Measurements from ENCODE around the gene CAPG. TPM values are rescaled to one million over a fixed set of nuclear protein-coding genes. Genes with fewer than 3 reads are reported as not detected.

The CAPG gene
- total and polyA plus RNA-seq, 7 donors = 20.9 to 230 (median 33.0) TPM

GRCh38 chr2:85399183-85399455 is 11.0 kb downstream of the CAPG start:
- intact Hi-C loops (cut with DNase I) = no loop called here

GRCh38 chr2:85398426-85399182 is 11.6 kb downstream of the CAPG start:
- 92 to 94% methylated on average over 8 of the region's 8 CpGs for WGBS, 2 donors
- intact Hi-C loops (cut with DNase I) = no loop called here
- H3K27me3 ChIP-seq = no peaks in the 10 kb centered on the region
- TF ChIP-seq POLR2AphosphoS5 (IDR thresholded peaks at IDR 0.05) (no peak), CTCF (IDR thresholded peaks at IDR 0.05) (no peak), EP300 (IDR thresholded peaks at IDR 0.05) (no peak), POLR2A (IDR thresholded peaks at IDR 0.05) (no peak)
- no peak overlapping the region for H3K4me3 ChIP-seq
- H3K36me3 ChIP-seq = peaks cover 0 to 13% (median 0%) of the 10 kb centered on the region in 4 donors
- DNase-seq = peak; percentile 39
- H3K9me3 ChIP-seq = no peaks in the 10 kb centered on the region
- H3K4me1 ChIP-seq = peaks cover 0 to 27% (median 17%) of the 10 kb centered on the region in 4 donors
- H3K27ac ChIP-seq = peak overlapping the region in 1 of 4 donors; percentile 35

More at GRCh38 chr2:85399183-85399455, 11.0 kb downstream of the CAPG start:
- H3K4me3 ChIP-seq = no peak overlapping the region
- WGBS, 2 donors = 94 to 95% methylated on average over 8 of the region's 8 CpGs
- no peaks in the 10 kb centered on the region for H3K9me3 ChIP-seq
- peak; percentile 57 for DNase-seq
- TF ChIP-seq POLR2AphosphoS5 (IDR thresholded peaks at IDR 0.05) = no peak
- TF ChIP-seq POLR2A (IDR thresholded peaks at IDR 0.05) = no peak
- no peak for TF ChIP-seq EP300 (IDR thresholded peaks at IDR 0.05)
- TF ChIP-seq CTCF (IDR thresholded peaks at IDR 0.05) = no peak
- H3K27ac ChIP-seq = no peak overlapping the region
- H3K4me1 ChIP-seq = peaks cover 0 to 27% (median 17%) of the 10 kb centered on the region in 4 donors
- no peaks in the 10 kb centered on the region for H3K27me3 ChIP-seq
- H3K36me3 ChIP-seq = peaks cover 0 to 13% (median 0%) of the 10 kb centered on the region in 4 donors

- intact Hi-C loops (cut with DNase I) = no loop called here
- Histone ChIP-seq H3K4me3 (no peak overlapping the region), H3K4me1 (peaks cover 0 to 27% (median 17%) of the 10 kb centered on the region in 4 donors), H3K27me3 (no peaks in the 10 kb centered on the region), H3K27ac (peak overlapping the region in 3 of 4 donors; percentile 35 to 75 (median 72)), H3K36me3 (peaks cover 0 to 13% (median 0%) of the 10 kb centered on the region in 4 donors), H3K9me3 (no peaks in the 10 kb centered on the region)
- DNase-seq = peak; percentile 33
- TF ChIP-seq POLR2A (IDR thresholded peaks at IDR 0.05) (no peak), POLR2AphosphoS5 (IDR thresholded peaks at IDR 0.05) (no peak), CTCF (IDR thresholded peaks at IDR 0.05) (no peak), EP300 (IDR thresholded peaks at IDR 0.05) (no peak)
- 91 to 92% methylated on average over 4 of the region's 4 CpGs for WGBS, 2 donors
Measured at GRCh38 chr2:85397925-85398331, 12.2 kb downstream of the CAPG start.

GRCh38 chr2:85396531-85397470 is 13.4 kb downstream of the CAPG start:
- 58 to 68% methylated on average over 5 of the region's 5 CpGs for WGBS, 2 donors
- H3K36me3 ChIP-seq = peaks cover 0 to 17% (median 0%) of the 10 kb centered on the region in 4 donors
- intact Hi-C loops (cut with DNase I) = no loop called here
- H3K27me3 ChIP-seq = no peaks in the 10 kb centered on the region
- H3K4me1 ChIP-seq = peaks cover 0 to 27% (median 17%) of the 10 kb centered on the region in 4 donors
- peak overlapping the region in 3 of 4 donors; percentile 1 to 20 (median 8) for H3K4me3 ChIP-seq
- peak; percentile 73 for DNase-seq
- TF ChIP-seq POLR2A (IDR thresholded peaks at IDR 0.05) = no peak
- TF ChIP-seq POLR2AphosphoS5 (IDR thresholded peaks at IDR 0.05) = peak in 2 of 4 donors; percentile 48 to 54
- no peaks in the 10 kb centered on the region for H3K9me3 ChIP-seq
- peak overlapping the region; percentile 62 to 75 (median 72) for H3K27ac ChIP-seq

Data from sigmoid colon (tissue), 7 donors.